Measurements from ENCODE around the gene BRMS1L. TPM values are rescaled to one million over a fixed set of nuclear protein-coding genes. Genes with fewer than 3 reads are reported as not detected.

The BRMS1L gene
- total and polyA plus RNA-seq, 2 donors (not counting 3 experiments of a cell fraction or from before 2014, with no cell fraction given), result 4.0 to 7.7 TPM

DNA sequence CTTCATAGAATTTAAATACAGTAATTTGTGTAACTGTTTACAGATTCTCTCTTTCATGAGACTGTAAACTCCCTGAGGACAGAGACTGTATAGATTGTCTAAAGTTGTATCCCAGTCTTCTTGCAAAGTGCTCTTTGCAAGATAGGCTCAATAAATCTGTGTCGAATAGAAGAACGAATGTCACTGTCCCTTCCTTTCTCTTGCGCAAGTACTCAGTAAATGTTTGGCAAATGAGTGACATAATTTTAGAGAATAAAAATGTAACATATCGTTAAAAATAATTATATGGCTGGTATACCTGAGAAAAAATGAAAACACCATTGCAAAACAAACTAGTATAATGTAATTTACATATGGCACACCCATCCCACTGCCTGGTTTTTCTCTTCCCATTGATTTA lies 15.2 kb upstream of the BRMS1L start:
- POLR2A ChIA-PET, result no interaction called here
- Histone ChIP-seq H3K4me2 (ENCODE audit: insufficient read depth, low read length) (no peak overlapping the region), H3K27ac (ENCODE audit: insufficient read depth, low read depth, low read length) (no peak overlapping the region), H3K27me3 (ENCODE audit: control insufficient read depth in 2 of 2, insufficient read depth in 2 of 2, low read length in 2 of 2) (peaks cover 2% of the 10 kb centered on the region in 2 experiments), H3K9me3 (replicated peaks; ENCODE audit: control insufficient read depth, insufficient read depth, low read length) (no peaks in the 10 kb centered on the region), H3K79me2 (ENCODE audit: control insufficient read depth, insufficient read depth, low read length) (peaks cover 17% of the 10 kb centered on the region), H3K4me1 (ENCODE audit: control insufficient read depth, extremely low read depth, insufficient read depth, low read length) (peaks cover 8% of the 10 kb centered on the region), H3K9ac (replicated peaks; ENCODE audit: extremely low read depth, insufficient read depth, low read length) (no peak overlapping the region), H4K20me1 (replicated peaks; ENCODE audit: control insufficient read depth, extremely low read depth, insufficient read depth, low read length) (no peaks in the 10 kb centered on the region), H3K4me3 (replicated peaks in 1 of 3; ENCODE audit: insufficient read depth in 1 of 3, low read depth in 1 of 3, low read length in 3 of 3) (no peak overlapping the region), H3K9me1 (replicated peaks; ENCODE audit: control insufficient read depth, extremely low read depth, insufficient read depth, low read length) (no peaks in the 10 kb centered on the region), H2AFZ (ENCODE audit: low read depth, low read length) (no peak overlapping the region), H3K36me3 (ENCODE audit: control insufficient read depth in 2 of 2, extremely low read depth in 1 of 2, insufficient read depth in 2 of 2, low read length in 2 of 2) (no peaks in the 10 kb centered on the region)
- FAIRE-seq, result no peak
- dilution Hi-C loops (cut with MboI; ENCODE audit: extremely low pct_ligation_motif_present, low sequenced_read_pairs) (no loop called here), intact Hi-C loops (cut with micrococcal nuclease) (loop anchor here (5.0 to 10.0 kb wide), 2 partner anchors 116 to 374 kb away; no protein-coding TSS in a partner anchor)
- TF ChIP-seq JUN (IDR thresholded peaks at IDR 0.05; ENCODE audit: borderline replicate concordance, insufficient read depth, insufficient read length, low read depth), result no peak
- TF ChIP-seq, protein P1, sequence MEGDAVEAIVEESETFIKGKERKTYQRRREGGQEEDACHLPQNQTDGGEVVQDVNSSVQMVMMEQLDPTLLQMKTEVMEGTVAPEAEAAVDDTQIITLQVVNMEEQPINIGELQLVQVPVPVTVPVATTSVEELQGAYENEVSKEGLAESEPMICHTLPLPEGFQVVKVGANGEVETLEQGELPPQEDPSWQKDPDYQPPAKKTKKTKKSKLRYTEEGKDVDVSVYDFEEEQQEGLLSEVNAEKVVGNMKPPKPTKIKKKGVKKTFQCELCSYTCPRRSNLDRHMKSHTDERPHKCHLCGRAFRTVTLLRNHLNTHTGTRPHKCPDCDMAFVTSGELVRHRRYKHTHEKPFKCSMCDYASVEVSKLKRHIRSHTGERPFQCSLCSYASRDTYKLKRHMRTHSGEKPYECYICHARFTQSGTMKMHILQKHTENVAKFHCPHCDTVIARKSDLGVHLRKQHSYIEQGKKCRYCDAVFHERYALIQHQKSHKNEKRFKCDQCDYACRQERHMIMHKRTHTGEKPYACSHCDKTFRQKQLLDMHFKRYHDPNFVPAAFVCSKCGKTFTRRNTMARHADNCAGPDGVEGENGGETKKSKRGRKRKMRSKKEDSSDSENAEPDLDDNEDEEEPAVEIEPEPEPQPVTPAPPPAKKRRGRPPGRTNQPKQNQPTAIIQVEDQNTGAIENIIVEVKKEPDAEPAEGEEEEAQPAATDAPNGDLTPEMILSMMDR (IDR thresholded peaks at IDR 0.05; ENCODE audit: extremely low read depth in 1 of 2, insufficient read depth in 1 of 2, low read depth in 1 of 2, low read length in 2 of 2), result no peak
- TF ChIP-seq FOS (IDR thresholded peaks at IDR 0.05; ENCODE audit: borderline replicate concordance, insufficient read depth, low read length), result no peak
- no peak for TF ChIP-seq EZH2 (IDR thresholded peaks at IDR 0.05; ENCODE audit: borderline replicate concordance, low read depth, low read length, severe bottlenecking)
- TF ChIP-seq MYC (IDR thresholded peaks at IDR 0.05; ENCODE audit: low read depth, low read length), result no peak
- TF ChIP-seq POLR2A (IDR thresholded peaks at IDR 0.05; ENCODE audit: low read depth, low read length), result no peak
- TF ChIP-seq, protein P2, sequence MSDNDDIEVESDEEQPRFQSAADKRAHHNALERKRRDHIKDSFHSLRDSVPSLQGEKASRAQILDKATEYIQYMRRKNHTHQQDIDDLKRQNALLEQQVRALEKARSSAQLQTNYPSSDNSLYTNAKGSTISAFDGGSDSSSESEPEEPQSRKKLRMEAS (IDR thresholded peaks at IDR 0.05; ENCODE audit: insufficient read depth, insufficient read length), result no peak
- TF ChIP-seq GATA2 (IDR thresholded peaks at IDR 0.05; ENCODE audit: insufficient read depth, insufficient read length, low read depth, low read length), result no peak
- no peak for TF ChIP-seq POLR2AphosphoS5 (IDR thresholded peaks at IDR 0.05; ENCODE audit: insufficient read depth, low read depth, low read length)
- no TSS peak for BruUV-seq (replicated peaks)
- DNase-seq (ENCODE audit: low read depth, low spot score), result no peak
- CTCF ChIA-PET, result no interaction called here

Measured in endothelial cell of umbilical vein (primary cell).